GM18861 (cell line): ENCODE results near the gene GAL3ST2.
"Not testable (repeated sequence)": the region's sequence is repeated elsewhere in the genome, so short reads cannot be mapped to it uniquely, and the experiment has no call there.

Experiments
- ATAC-seq: cut with Tn5 transposase; IDR thresholded peaks from one replicate; pipeline ENCODE4 v1.9.1; 2021; ENCODE audit not compliant: unreplicated experiment

GAL3ST2 gene

DNA sequence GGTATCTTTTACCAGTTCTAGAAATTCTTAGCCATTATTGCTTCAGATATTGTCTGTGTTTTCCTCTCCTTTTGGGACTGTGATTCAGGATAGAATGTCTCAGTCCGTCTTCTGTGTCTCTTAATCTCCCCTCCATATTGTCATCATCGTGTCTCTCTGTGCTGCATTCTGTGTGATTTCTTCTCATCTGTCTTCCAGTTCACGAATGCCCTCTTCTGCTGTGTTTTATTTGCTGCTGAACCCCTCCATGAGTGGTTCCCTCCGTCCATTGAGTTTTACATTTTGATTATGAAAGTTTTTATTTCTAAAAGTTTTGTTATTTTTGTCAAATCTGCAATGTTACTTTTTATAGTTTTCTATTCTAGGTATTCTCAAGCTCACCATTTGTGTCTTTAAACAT lies 30.5 kb upstream of the GAL3ST2 start:
- ATAC-seq, result no peak

GRCh38 chr2:241748468-241749256 lies 28.0 kb upstream of the GAL3ST2 start:
- ATAC-seq, result no peak

- ATAC-seq, result no peak
Observed at GRCh38 chr2:241750076-241750840, 26.4 kb upstream of the GAL3ST2 start.

GRCh38 chr2:241751152-241751551 lies 25.5 kb upstream of the GAL3ST2 start:
- no peak for ATAC-seq

DNA sequence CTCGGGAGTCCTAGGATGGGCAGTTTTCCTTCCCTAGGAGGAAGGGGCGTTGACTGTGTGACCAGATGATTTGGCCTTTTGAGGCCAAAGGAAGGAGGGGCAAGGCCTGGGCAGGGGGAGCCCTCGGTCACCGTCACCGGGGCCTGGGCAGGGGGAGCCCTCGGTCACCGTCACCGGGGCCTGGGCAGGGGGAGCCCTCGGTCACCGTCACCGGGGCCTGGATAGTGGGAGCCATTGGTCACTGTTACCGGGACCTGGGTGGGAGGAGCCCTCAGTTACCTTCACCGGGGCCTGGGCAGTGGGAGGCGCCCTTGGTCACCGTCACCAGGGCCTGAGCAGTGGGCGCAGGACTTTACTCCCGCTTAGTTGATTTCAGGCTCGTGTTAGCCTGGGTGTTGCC lies 24.8 kb upstream of the GAL3ST2 start:
- no peak for ATAC-seq

DNA sequence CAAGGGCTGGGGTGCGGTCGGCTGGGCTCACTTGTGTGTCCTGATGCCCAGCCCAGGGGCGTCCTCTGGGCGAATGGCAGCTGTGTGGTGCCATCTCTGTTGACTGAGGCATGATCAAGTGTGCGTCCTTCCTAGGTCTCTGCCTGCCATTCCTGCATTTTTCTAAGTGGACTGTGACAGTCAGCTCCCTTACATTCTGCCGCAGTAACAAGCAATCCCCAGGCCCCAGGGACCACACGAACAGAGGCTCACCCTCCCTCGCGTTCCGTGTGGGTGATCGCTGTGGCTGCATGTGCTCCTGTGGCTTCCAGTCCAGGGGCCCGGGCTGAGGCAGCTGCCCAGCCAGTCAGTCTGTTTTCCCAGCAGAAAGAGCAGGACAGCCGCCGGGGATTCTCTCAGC lies 24.4 kb upstream of the GAL3ST2 start:
- no peak for ATAC-seq

- no peak for ATAC-seq
Observed at GRCh38 chr2:241752689-241753276, 23.8 kb upstream of the GAL3ST2 start.

DNA sequence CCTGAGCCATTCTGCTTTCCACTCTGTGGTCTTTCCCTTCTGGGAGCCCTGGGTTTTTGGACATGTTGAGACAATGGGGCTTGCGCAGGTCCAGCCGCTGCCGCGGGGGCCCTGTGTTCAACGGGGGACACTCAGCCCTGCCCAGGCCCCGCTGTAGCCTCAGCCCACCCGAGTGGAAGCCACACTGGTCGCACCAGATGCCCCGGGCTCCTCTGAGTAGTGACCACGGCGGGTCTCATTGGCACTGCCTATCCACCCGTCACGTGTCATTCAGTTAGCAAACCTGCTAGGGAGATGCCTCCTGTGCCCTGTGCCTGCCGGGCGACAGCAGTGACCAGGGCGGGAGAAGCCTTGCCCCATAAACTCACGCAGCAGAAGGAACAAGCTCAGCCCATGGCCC lies 23.1 kb upstream of the GAL3ST2 start:
- ATAC-seq, result no peak

GRCh38 chr2:241754042-241754441 lies 22.6 kb upstream of the GAL3ST2 start:
- ATAC-seq, result no peak

DNA sequence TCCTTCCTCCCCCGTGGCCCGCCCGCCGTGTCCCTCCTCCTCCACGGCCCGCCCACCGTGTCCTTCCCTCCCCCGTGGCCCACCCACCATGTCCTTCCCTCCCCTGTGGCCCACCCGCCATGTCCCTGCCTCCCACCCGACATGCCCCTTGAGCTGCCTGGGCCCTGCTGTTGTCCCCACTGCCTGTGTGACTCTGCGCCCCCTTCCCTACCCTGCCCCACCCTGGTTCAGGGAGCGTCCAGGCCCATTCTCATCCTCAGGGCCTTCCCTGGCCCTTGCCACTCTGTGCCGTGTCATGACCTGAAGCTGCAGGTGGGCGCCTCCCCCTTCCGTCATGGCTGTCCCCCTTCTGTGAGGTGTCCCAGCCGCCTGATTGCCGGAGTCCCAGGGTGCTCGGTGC lies 21.5 kb upstream of the GAL3ST2 start:
- no peak for ATAC-seq

DNA sequence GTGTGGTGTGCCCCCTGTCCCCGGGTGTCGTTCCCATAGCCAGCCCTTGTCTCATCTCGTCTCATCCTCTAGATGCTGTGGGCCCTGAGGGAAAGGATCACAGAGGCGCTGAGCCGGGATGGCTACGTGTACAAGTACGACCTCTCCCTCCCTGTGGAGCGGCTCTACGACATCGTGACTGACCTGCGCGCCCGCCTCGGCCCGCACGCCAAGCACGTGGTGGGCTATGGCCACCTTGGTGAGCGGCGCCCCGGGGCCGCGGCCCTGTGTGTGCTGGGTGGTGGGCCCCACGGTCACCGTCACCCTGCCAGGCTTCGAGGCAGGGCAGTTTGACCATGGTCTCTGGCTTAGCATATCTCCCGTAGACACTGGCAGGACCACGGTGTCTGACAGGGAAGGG lies 20.8 kb upstream of the GAL3ST2 start:
- no peak for ATAC-seq

- no peak for ATAC-seq
Observed at GRCh38 chr2:241759067-241759807, 17.4 kb upstream of the GAL3ST2 start.

GRCh38 chr2:241759893-241760292 lies 16.7 kb upstream of the GAL3ST2 start:
- ATAC-seq, result not testable (repeated sequence)

- no peak for ATAC-seq
Observed at GRCh38 chr2:241760301-241760771, 16.3 kb upstream of the GAL3ST2 start.

GRCh38 chr2:241762321-241762932 lies 14.2 kb upstream of the GAL3ST2 start:
- no peak for ATAC-seq

- no peak for ATAC-seq
Observed at GRCh38 chr2:241762933-241763369, 13.7 kb upstream of the GAL3ST2 start.

DNA sequence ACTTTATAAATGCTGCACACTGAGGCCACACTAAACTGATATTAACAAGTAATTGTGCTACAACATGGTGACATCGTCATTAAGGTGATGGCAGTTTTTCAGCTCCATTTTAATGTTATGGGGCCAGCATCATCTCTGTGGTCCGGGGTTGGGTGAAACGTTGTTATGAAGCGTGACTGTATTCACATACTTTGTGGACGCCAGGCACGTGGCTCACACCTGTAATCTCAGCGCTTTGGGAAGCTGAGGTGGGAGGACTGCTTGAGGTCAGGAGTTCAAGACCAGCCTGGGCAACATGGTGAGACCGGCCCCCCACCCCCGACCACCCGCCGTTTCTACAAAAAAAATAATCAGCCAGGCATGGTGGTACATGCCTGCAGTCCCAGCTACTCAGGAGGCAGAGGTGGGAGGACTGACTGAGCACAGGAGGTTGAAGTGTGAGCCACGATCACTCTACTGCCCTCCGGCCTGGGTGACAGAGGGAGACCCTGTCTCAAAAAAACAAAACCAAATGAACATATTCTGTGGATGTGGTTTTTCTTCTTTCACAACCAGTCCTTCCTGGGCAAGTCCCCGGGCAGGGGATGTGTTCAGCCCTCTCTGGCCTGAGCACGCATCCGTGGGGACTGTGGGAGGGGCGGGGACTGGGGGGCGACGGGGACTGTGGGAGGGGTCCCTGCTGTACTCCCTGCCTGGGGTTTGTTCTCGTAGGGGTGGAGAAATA lies 12.9 kb upstream of the GAL3ST2 start:
- no peak for ATAC-seq

- no peak for ATAC-seq
Observed at GRCh38 chr2:241764275-241765241, 12.1 kb upstream of the GAL3ST2 start.
